ENCODE measurements around the gene SAMD11. TPM values are rescaled to one million over a fixed set of nuclear protein-coding genes. Genes with fewer than 3 reads are reported as not detected.

Gene SAMD11
- total and polyA plus RNA-seq, 2 experiments from 2014 or later = 32.2 to 146 TPM

DNA sequence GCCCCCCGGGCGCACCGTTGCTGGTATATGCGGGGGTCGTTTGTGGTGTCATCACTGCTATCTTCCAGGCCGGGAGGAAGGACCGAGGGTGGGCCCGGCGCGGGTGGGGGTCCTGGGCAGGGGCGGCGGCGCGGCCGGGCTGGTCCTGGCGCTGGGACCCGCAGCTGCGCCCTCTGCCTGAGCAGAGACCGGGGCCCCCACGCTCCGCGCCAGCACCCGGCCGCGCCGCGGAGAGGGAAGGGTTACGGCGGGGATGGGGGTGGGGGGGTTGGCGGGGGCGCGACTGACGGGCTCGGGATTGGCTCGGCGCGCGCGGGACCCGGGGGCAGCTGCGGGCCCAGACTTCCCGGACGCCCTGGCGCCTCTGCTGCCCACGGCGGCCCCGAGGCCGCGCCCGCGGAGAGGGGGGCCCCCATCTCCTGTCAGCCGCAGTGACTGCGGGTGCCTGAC, 13.8 kb upstream of the SAMD11 start:
- no peak for DNase-seq (ENCODE audit: low read depth in 1 of 2, low spot score in 1 of 2)
- no peaks in the 10 kb centered on the region for H3K36me3 ChIP-seq
- no peaks in the 10 kb centered on the region for H3K27me3 ChIP-seq
- H3K27ac ChIP-seq = no peak overlapping the region
- H3K4me3 ChIP-seq = no peak overlapping the region
- TF ChIP-seq, protein P1, sequence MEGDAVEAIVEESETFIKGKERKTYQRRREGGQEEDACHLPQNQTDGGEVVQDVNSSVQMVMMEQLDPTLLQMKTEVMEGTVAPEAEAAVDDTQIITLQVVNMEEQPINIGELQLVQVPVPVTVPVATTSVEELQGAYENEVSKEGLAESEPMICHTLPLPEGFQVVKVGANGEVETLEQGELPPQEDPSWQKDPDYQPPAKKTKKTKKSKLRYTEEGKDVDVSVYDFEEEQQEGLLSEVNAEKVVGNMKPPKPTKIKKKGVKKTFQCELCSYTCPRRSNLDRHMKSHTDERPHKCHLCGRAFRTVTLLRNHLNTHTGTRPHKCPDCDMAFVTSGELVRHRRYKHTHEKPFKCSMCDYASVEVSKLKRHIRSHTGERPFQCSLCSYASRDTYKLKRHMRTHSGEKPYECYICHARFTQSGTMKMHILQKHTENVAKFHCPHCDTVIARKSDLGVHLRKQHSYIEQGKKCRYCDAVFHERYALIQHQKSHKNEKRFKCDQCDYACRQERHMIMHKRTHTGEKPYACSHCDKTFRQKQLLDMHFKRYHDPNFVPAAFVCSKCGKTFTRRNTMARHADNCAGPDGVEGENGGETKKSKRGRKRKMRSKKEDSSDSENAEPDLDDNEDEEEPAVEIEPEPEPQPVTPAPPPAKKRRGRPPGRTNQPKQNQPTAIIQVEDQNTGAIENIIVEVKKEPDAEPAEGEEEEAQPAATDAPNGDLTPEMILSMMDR (IDR thresholded peaks at IDR 0.05; ENCODE audit: low read depth, low read length) = no peak
- H3K9me3 ChIP-seq (ENCODE audit: low read depth) = no peaks in the 10 kb centered on the region
- H3K4me1 ChIP-seq (ENCODE audit: low read depth) = peaks cover 12% of the 10 kb centered on the region

DNA sequence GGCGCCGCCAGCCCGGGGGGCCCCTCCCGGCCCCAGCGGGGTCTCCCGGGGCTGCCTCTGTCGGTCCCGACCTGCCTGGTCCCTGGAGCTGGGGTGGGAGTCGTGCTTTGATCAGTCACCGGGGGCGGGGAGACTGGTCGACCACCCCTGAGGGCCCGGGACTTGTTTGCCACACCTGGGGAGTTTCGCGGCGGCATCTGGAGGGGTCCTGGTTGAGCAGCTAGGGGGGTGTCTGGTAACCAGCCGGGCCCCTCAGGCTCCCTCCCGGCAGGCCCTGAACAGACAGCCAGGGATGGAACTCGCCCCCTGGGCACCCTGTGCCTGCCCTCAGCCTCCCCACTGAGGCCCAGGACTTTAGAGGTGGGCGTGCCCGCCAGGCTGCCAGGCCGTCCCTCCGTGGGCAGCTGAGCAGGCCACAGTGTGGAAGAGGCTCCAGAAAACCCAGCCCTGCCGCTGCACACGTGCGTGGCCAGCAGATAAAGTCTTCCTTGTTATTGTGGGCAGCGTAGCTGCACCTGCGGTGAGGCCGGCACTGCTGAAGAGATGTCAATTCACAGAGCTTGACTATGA, 13.3 kb upstream of the SAMD11 start:
- H3K4me3 ChIP-seq = no peak overlapping the region
- H3K27ac ChIP-seq = no peak overlapping the region
- peaks cover 9% of the 10 kb centered on the region for H3K4me1 ChIP-seq (ENCODE audit: low read depth)
- no peaks in the 10 kb centered on the region for H3K9me3 ChIP-seq (ENCODE audit: low read depth)
- DNase-seq (ENCODE audit: low read depth in 1 of 2, low spot score in 1 of 2) = no peak
- TF ChIP-seq, protein P1 (IDR thresholded peaks at IDR 0.05; ENCODE audit: low read depth, low read length) = no peak
- no peaks in the 10 kb centered on the region for H3K27me3 ChIP-seq
- no peaks in the 10 kb centered on the region for H3K36me3 ChIP-seq

- Histone ChIP-seq H3K4me3 (no peak overlapping the region), H3K36me3 (no peaks in the 10 kb centered on the region), H3K27me3 (no peaks in the 10 kb centered on the region), H3K27ac (no peak overlapping the region), H3K4me1 (ENCODE audit: low read depth) (peaks cover 7% of the 10 kb centered on the region), H3K9me3 (ENCODE audit: low read depth) (no peaks in the 10 kb centered on the region)
- DNase-seq (ENCODE audit: low read depth in 1 of 2, low spot score in 1 of 2) = no peak
- TF ChIP-seq, protein P1 (IDR thresholded peaks at IDR 0.05; ENCODE audit: low read depth, low read length) = no peak
These were observed 12.6 kb upstream of the SAMD11 start for GRCh38 chr1:910881-911721.

GRCh38 chr1:911875-912739, 11.6 kb upstream of the SAMD11 start:
- Histone ChIP-seq H3K4me1 (ENCODE audit: low read depth) (peaks cover 3% of the 10 kb centered on the region), H3K27ac (no peak overlapping the region), H3K4me3 (no peak overlapping the region), H3K9me3 (ENCODE audit: low read depth) (no peaks in the 10 kb centered on the region), H3K27me3 (no peaks in the 10 kb centered on the region), H3K36me3 (no peaks in the 10 kb centered on the region)
- TF ChIP-seq, protein P1 (IDR thresholded peaks at IDR 0.05; ENCODE audit: low read depth, low read length) = no peak
- DNase-seq (ENCODE audit: low read depth in 1 of 2, low spot score in 1 of 2) = no peak

- TF ChIP-seq, protein P1 (IDR thresholded peaks at IDR 0.05; ENCODE audit: low read depth, low read length) = peak; percentile 35
- no peaks in the 10 kb centered on the region for H3K9me3 ChIP-seq (ENCODE audit: low read depth)
- H3K4me1 ChIP-seq (ENCODE audit: low read depth) = peaks cover 3% of the 10 kb centered on the region
- no peaks in the 10 kb centered on the region for H3K27me3 ChIP-seq
- no peaks in the 10 kb centered on the region for H3K36me3 ChIP-seq
- H3K27ac ChIP-seq = no peak overlapping the region
- peak in 1 of 2 donors; percentile 42 for DNase-seq (ENCODE audit: low read depth in 1 of 2, low spot score in 1 of 2)
- H3K4me3 ChIP-seq = no peak overlapping the region
These were observed 10.9 kb upstream of the SAMD11 start for GRCh38 chr1:912740-913301.
